NCI-H2196 treated with DMSO at 0.1 percent for 48 hours (cell line): ENCODE measurements around the gene WNT5A.

Experiments used
- DNase-seq: peaks from one replicate; lab custom pipeline; 2025; ENCODE audit not compliant: unreplicated experiment; lab: John Stamatoyannopoulos, UW

Gene WNT5A

GRCh38 chr3:55482496-55483195 is 4.5 kb downstream of the WNT5A start:
- DNase-seq: no peak

DNA sequence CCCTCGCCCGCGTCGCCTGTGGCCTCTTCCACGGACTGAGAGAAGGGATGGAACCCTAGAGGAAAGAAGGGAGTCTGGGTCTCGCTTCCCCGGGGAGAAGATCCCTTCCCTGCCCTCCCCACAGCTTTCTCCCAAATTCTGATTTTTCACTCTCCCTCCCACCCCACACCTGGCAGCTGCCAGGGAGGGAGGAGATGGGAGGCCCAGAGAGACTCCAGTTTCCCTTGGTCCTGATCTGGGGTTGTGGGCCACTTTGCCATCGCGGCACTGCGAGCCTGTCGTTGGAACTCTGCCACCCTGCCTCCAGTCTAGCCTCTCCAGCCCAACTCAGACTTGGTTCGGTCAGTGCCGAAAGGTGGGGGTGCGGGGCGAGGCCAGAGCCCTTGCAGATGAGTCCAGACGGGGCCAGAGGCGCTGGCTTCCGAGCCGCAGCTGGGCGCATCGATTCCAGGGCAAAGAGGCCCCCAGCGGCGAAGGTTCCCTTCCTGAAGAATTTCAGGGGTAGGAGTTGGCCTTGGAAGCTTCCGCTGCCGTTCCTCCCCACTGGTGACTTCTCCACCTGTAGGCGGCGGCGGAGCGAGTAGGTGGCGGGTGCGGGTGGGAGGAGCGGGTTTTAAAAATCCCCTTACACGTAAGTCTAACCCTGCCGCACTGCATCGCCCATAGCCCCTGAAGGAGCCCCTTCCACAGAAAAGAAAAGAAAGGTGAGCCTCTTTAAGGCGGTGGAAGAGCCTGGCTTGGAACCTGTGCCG is 5.2 kb downstream of the WNT5A start:
- no peak for DNase-seq

DNA sequence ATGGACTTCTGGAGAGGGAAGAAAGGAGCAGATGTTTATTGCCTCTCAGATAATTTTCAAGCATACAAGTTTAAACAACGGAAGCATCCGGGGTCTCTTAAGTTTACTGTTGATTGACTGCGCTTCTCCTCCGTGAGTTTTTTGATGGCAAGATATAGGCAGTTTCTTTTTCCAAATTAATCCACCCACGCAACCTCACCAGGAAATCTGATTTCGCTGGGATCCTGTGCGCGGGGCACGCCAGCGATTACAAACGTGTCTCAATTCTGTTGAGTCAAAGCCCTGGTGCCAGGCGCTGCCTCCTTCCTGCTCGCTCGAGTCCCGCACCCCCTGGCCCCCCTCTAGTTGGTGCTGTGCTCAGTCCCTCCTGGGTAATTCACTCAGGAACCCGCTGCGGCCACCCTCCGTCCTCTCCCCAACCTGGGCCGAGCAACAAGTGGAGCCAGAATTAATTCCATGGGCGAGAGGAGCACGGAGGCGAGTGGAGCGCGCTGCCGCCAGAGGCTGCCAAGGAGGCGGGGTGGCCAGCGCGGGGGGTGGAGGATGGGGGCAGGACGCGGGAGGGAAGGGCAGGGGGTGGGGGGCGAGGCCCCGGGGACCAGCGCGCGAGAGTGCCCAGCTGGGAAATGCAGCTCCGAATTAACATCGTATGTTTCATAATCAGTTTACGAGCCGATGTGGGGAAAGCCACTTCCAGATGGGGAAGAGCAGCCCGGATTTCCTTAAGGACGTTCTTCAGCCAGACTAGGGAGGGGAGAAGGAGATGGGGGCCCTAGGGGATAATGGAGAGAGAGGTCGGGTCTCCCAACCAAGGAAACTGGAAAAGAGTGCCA is 6.0 kb downstream of the WNT5A start:
- DNase-seq: no peak

DNA sequence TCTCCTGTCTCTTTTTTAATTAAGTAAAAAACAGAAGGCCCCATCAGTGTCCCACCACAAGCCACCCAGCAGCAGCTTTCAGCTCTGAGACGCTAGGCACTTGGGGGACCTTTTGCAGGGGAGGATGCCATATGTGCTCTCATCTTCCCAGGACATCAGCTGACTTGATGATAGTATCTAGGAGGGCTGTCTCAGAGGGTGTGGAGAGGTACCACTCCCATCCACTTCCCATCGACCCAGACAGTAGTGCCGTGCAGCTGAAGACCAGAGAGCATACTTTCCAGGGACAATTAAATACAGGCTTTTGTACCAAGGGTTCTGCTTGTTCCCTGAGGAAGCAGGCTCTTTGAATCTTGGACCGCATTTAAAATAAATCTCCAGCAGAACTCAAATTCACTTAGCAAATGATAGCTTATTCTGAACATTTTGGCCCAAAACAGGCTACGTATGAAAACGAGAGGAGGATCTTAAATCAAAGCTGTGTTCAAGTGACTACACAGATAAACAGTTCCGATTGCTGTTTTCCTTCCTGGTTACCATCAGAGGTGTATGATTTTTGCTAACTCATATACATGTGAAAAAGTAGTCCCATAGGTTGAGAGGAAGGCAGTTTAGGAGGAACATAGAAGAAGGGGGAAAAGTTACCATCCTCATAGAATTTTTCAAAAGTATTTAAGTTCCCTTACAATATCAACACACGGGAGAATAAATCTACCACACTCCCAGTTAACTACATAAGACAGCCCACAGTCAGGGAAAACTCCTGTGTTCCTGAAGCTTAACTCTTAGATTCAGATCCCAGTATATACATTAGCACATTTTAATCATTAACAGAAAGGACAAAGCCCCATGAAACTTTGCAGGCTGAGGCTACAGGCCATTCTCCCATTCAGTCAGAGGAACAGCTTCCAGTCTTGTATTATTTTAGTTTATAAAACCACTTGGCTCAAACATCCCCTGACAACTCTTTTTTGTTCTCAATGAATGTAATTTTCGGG is 9.5 kb downstream of the WNT5A start:
- DNase-seq: no peak

DNA sequence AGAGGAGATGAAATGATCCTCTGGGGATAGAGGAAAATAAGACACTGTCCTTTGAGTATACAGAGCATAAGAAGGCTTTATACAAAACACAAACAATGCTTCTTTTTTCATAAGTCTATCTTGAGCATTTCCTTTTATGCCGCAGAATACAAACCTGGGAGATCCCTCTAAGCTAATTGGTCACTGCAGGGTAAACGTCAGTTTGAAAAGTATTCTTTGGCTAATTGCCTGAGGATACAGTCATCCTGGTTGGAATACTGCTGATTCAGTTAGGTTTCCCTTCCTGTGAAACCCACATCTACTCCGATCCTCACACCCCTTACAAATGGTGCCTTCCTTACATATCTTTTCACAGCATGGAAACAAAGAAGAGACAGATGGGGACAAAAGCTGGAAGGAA is 10.6 kb downstream of the WNT5A start:
- no peak for DNase-seq

DNA sequence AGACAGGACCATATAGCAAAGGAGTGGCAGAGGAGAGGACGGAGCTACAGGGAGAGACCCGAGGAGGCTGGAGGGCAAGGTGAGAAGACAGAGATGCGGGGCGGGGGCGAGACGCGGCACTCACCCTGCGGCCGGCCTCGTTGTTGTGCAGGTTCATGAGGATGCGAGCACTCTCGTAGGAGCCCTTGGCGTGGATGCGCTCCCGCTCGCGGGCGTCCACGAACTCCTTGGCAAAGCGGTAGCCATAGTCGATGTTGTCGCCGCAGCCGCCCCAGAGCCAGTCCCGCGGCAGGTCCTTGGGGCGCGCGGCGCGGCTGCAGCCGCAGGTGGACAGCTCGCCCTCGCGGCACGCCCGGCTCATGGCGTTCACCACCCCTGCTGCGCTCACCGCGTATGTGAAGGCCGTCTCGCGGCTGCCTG is 12.9 kb downstream of the WNT5A start:
- DNase-seq: no peak

DNA sequence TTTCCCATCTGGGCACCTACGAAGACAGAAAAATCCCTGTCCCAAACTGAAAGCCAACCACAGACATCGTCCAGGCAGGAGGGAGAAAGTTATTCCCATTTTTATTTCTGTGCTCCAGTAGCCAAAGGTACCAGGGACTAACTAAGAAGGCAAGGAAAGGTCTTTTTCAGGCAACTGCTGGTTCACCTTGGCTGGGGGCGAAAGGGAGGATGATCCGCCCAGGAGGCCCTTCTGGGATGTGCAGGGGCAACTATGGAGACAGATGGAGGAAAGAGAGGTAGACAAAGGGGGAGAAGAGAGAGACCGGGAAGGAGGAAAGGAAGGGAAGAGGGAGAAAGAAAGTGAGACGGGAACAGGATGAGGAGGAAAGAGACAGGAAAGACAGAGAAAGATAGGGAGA is 13.3 kb downstream of the WNT5A start:
- no peak for DNase-seq

DNA sequence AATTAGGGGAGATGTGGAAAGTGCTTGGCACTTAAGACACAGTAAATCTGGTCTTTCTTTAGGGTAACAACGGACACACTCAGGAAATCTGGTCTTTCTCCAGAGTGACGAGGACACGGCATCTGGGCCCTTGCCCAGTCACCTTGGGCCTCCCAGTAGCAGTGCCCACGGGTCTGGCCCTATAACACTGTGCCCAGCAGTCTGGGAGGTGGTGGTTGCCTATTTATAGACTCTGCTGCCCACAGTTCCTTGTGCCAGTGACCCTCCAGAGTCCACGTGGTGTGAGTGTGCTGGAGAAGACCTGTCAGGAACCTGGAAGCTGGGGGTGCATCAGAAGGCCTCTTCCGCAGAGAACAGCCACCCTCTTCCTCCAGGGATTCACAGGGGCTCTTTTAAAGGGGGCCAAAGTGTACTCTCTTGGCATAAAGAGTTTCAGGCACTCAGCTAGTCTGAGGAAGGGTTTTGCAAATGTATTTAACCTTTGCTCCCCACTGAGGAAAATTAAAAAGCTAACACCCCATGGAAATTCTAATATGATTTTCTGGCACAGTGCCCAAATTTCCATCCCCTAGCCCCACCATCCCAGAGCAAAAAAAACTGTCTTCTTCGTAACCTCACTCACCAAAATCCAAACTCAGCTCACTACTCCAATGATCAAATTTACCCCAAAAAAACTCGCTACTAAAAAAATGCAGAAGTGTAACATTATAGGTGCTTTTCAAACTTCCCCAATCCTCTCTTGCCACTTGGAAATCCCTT is 15.4 kb downstream of the WNT5A start:
- DNase-seq: no peak

GRCh38 chr3:55471084-55471483 is 16.0 kb downstream of the WNT5A start:
- no peak for DNase-seq

GRCh38 chr3:55469957-55470526 is 17.1 kb downstream of the WNT5A start:
- no peak for DNase-seq

DNA sequence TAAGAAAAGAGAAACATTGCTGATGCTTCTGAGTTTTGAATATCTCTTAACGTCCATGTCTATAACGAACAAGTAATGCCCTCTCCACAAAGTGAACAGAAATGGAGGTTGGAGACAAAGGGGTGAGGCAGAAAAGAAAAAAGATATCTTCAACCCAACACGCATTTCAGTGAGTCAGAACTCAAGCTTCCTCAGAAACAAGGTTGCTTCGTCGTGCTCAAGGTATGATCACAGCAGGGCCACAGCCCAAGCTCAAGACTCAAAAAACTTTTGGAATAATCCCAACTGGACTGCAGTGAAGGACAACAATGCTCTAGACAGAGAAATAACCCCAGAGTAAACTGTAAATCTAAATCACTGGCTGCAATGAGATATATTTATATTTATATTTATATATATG is 18.9 kb downstream of the WNT5A start:
- DNase-seq: no peak

- no peak for DNase-seq
Observed at GRCh38 chr3:55467099-55467498, 20.0 kb downstream of the WNT5A start.

GRCh38 chr3:55466526-55466925 is 20.6 kb downstream of the WNT5A start:
- DNase-seq: no peak

DNA sequence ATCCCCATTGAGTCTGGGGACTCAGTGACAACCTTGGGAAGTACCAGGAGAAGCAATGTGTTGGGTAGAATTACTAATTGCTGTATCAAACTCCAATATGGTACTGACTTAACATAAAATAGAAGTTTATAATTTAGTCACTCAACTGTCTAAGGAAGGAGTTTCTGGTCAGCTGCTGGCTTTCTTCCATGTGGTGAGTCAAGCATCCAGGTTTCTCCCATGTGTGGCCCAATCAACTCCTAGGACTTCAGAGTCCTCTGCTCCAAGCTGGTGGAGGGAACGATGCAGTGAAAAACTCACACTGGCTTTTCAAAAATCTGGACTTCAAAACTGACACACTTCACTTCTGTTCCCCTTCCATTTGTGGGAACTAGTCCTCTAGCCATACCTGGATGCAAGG is 25.2 kb downstream of the WNT5A start:
- DNase-seq: no peak

GRCh38 chr3:55459838-55460237 is 27.3 kb downstream of the WNT5A start:
- DNase-seq: no peak

- no peak for DNase-seq
Observed at GRCh38 chr3:55458181-55458790, 28.8 kb downstream of the WNT5A start.

GRCh38 chr3:55455915-55456314 is 31.2 kb downstream of the WNT5A start:
- DNase-seq: no peak

- no peak for DNase-seq
Observed at GRCh38 chr3:55454611-55455010, 32.5 kb downstream of the WNT5A start.

DNA sequence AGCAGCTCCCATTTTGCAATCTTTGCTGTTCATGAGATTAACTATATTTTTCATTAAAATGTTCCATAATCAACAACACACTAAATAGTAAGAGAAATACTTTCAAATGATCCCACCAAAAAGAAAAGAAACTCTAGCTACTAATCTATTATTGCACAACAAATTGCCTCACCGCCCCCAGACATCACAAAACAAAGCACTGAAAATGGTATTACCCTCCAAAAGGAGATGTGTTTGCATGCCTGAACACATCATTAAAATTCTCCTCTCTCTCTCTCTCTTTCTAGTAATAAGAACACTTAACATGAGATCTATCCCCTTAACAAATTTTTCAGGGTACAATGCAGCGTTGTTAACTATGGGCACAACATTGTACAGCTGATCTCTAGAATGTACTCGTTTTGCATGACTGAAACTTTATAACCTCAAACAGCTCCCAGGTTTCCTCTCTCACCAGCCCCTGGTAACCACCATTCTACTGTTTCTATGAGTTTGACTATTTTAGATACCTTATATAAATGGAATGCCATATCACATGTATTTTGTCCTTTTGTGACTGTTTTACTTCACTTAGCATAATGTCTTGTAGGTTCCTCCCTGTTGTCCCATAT is 33.1 kb downstream of the WNT5A start:
- DNase-seq: no peak
